ENCODE data around the gene COX5B. TPM values are rescaled to one million over a fixed set of nuclear protein-coding genes. Genes with fewer than 3 reads are reported as not detected.

COX5B gene
- total and polyA plus RNA-seq, 9 of the 15 experiments (the other 6 are each of a cell fraction or from before 2014, with no cell fraction given): 154 to 1,424 (median 487) TPM

- peak in 1 of 2 experiments; percentile 32 for TF ChIP-seq E2F6 (IDR thresholded peaks at IDR 0.05; ENCODE audit: borderline replicate concordance in 1 of 2, extremely low read depth in 1 of 2, insufficient read depth in 1 of 2, insufficient read length in 1 of 2, low read depth in 1 of 2, low read length in 1 of 2, poor library complexity in 1 of 2, severe bottlenecking in 1 of 2)
- TF ChIP-seq EHMT2 (IDR thresholded peaks at IDR 0.05): 0 out of 2 replicates have a peak, but pooled peaks have one; percentile 22
- 0 out of 2 replicates have a peak, but pooled peaks have one; percentile 12 for TF ChIP-seq MTA2 (IDR thresholded peaks at IDR 0.05; ENCODE audit: low read depth)
- TF ChIP-seq STAT5B (CRISPR knock-in tag; IDR thresholded peaks at IDR 0.05): no peak
- TF ChIP-seq BACH1 (tag; IDR thresholded peaks at IDR 0.05): 0 out of 2 replicates have a peak, but pooled peaks have one; percentile 31
- peak; percentile 28; the same call in 1 of the 2 replicates for TF ChIP-seq POLR2AphosphoS5 (IDR thresholded peaks at IDR 0.05; ENCODE audit: control insufficient read depth, insufficient read depth, low read depth, low read length)
- TF ChIP-seq ZNF695 (CRISPR knock-in tag; IDR thresholded peaks at IDR 0.05): no peak
- TF ChIP-seq DEAF1 (CRISPR knock-in tag; IDR thresholded peaks at IDR 0.05): no peak
- TF ChIP-seq RBFOX2 (IDR thresholded peaks at IDR 0.05; ENCODE audit: low read depth, low read length): no peak
- no peak for TF ChIP-seq ADNP (tag; IDR thresholded peaks at IDR 0.05)
These were observed 27.5 kb downstream of the COX5B start (continued) for GRCh38 chr2:97673182-97673914.

Data from K562 (cell line).